Fibroblast of mammary gland (primary cell): ENCODE data around the gene LRRC46.

ENCODE experiments used
- DNase-seq: peaks from one replicate; pipeline ENCODE4 v3.0.0-alpha.2; 2010; ENCODE audit warnings: low read depth
- H3K4me3 ChIP-seq: 2 replicates; pipeline ENCODE4 v1.5.1; 2011; ENCODE audit warnings: low read depth, mild to moderate bottlenecking, low read length, moderate library complexity; ENCODE audit not compliant: control insufficient read depth
- TF ChIP-seq, protein P1 (sequence below): conservative IDR thresholded peaks from 2 replicates; pipeline ENCODE4 v1.5.1; 2011; ENCODE audit warnings: low read depth, low read length, inconsistent platforms; ENCODE audit not compliant: control insufficient read depth, insufficient read depth

The LRRC46 gene

GRCh38 chr17:47813512-47814031 is 17.9 kb upstream of the LRRC46 start:
- H3K4me3 ChIP-seq: no peak overlapping the region
- DNase-seq: no peak
- TF ChIP-seq, protein P1, sequence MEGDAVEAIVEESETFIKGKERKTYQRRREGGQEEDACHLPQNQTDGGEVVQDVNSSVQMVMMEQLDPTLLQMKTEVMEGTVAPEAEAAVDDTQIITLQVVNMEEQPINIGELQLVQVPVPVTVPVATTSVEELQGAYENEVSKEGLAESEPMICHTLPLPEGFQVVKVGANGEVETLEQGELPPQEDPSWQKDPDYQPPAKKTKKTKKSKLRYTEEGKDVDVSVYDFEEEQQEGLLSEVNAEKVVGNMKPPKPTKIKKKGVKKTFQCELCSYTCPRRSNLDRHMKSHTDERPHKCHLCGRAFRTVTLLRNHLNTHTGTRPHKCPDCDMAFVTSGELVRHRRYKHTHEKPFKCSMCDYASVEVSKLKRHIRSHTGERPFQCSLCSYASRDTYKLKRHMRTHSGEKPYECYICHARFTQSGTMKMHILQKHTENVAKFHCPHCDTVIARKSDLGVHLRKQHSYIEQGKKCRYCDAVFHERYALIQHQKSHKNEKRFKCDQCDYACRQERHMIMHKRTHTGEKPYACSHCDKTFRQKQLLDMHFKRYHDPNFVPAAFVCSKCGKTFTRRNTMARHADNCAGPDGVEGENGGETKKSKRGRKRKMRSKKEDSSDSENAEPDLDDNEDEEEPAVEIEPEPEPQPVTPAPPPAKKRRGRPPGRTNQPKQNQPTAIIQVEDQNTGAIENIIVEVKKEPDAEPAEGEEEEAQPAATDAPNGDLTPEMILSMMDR: no peak

DNA sequence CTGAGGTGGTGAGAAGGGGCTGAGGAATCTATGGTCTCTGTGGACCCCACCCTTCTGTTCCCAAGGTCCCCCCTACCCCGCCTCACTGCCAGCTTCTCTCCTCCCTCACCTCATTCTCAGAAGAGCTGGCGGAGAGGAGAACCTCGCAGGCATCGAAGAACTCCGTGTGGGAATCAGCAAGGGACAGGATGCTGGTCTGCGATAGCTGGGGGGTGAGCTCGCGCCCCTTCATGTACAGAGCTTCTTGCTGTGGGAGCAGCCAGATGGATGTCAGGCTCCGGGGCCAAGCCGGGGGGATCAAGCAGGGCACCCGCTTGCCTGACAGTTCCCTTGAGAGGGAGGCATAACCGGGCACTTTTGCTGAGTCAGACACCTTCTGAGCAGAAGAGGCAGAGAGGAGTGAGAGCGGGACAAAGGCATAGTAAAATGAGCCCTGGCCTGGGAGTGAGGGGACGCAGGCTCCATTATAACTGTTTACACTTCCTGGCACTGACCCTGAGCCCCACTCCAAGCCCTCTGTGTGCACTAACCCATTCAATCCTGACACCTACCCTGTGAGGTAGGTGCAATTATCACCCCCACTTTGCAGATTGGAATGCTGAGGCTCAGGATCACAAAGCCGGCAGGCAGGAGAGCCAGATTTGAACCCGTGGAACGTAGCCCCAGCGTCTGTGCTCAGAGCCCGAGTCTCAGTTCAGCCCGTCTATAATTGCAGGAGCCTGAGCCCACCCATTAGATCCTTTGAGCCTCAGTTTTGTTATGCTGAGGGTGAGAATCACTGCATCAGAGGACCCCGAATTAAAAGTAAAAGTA is 16.2 kb upstream of the LRRC46 start:
- DNase-seq: no peak
- TF ChIP-seq, protein P1: no peak
- no peak overlapping the region for H3K4me3 ChIP-seq

GRCh38 chr17:47816111-47816735 is 15.2 kb upstream of the LRRC46 start:
- TF ChIP-seq, protein P1: no peak
- DNase-seq: no peak

GRCh38 chr17:47816947-47817346 is 14.5 kb upstream of the LRRC46 start:
- H3K4me3 ChIP-seq: no peak overlapping the region
- TF ChIP-seq, protein P1: no peak
- no peak for DNase-seq

More at GRCh38 chr17:47816111-47816735, 15.2 kb upstream of the LRRC46 start:
- H3K4me3 ChIP-seq: no peak overlapping the region

- DNase-seq: no peak
- no peak overlapping the region for H3K4me3 ChIP-seq
- TF ChIP-seq, protein P1: no peak
These were observed 13.3 kb upstream of the LRRC46 start for GRCh38 chr17:47818002-47818695.

GRCh38 chr17:47819475-47819874 is 12.0 kb upstream of the LRRC46 start:
- no peak overlapping the region for H3K4me3 ChIP-seq
- DNase-seq: no peak
- TF ChIP-seq, protein P1: no peak
